ENCODE results near the gene TM4SF5. TPM values are rescaled to one million over a fixed set of nuclear protein-coding genes. Genes with fewer than 3 reads are reported as not detected.

Gene TM4SF5, protein sequence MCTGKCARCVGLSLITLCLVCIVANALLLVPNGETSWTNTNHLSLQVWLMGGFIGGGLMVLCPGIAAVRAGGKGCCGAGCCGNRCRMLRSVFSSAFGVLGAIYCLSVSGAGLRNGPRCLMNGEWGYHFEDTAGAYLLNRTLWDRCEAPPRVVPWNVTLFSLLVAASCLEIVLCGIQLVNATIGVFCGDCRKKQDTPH
- not detected for total RNA-seq

DNA sequence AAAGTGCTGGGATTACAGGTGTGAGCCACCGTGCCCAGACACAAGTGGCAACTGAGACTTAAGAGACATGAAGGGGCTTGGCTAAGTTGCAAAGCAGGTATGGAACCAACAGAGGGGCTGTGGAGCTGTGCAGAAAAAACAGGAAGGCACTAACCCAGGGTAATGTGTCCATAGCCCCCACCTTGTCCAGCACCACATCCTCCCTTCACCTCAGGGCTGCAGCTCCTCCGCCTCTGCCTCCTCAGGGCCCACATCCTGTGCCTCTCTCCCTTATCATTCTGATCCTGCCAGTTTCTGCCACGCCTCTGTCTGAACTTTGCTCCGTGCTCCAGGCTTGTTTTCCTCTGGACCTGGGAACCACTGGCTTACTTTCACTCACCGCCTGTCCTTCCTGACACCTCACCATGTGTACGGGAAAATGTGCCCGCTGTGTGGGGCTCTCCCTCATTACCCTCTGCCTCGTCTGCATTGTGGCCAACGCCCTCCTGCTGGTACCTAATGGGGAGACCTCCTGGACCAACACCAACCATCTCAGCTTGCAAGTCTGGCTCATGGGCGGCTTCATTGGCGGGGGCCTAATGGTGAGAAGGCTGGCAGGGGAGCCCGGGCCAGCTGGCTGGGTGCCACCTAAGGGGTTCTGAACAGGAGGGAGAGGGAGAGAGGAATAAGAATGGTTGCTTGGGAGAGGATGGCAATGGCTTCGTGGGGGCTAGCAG lies at the start of gene TM4SF5:
TSS of gene TM4SF5 (plus strand) at position 368 of the 716 bp plus-strand sequence. CDS start at position 405, 37 bp downstream.
- ChIA-PET POLR2A (no interaction called here), CTCF (no interaction called here)
- no peaks in the 10 kb centered on the region for H3K9me3 Mint-ChIP-seq (ENCODE audit: low read depth)
- H3K27me3 Mint-ChIP-seq: peaks cover 7% of the 10 kb centered on the region
- no peak within 1 kb of the TSS for H3K27ac Mint-ChIP-seq
- intact Hi-C loops (cut with DNase I, micrococcal nuclease): no loop called here
- no peaks in the 10 kb centered on the region for H3K36me3 Mint-ChIP-seq (ENCODE audit: low read depth)
- DNase-seq: peak; percentile 17
- peaks cover 13% of the 10 kb centered on the region for H3K4me1 Mint-ChIP-seq
- no peak within 1 kb of the TSS for H3K4me3 Mint-ChIP-seq
- peak; percentile 60 for ATAC-seq

DNA sequence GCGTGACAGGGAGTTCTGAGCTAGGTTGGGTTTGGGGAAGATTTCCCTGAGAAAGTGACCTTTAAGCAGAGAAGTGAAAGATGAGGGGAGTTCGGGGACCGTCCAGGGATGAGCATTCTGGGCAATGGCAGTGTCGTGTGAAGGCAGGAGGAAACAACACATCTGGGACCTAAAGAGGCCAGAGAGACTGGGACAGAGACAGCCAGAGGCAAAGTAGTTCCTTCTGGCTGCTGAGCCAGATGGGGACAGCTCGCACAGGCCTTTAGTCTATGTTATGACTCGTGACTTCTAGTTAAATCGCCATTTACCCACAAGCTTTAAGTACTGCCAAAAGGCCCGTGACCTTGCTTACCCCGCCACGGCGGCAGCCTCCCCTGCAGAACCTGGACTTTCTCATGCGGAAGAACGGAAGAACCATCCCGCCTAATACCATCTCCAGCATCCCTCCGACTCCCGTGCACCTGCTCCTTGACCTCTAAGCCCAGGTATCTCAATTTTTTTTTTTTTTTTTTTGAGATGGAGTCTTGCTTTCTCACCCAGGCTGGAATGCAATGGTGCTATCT lies 48.9 kb upstream of the TM4SF5 start:
- POLR2A ChIA-PET: no interaction called here
- Mint-ChIP-seq H3K27ac (no peak overlapping the region), H3K9me3 (ENCODE audit: low read depth) (no peaks in the 10 kb centered on the region), H3K4me3 (no peak overlapping the region), H3K36me3 (ENCODE audit: low read depth) (peaks cover 21% of the 10 kb centered on the region), H3K27me3 (no peaks in the 10 kb centered on the region), H3K4me1 (peaks cover 9% of the 10 kb centered on the region)
- CTCF ChIA-PET: interaction anchor here (1.3 kb wide), 1 partner anchor 186 kb away, joined by 3 read pairs; no protein-coding TSS in a partner anchor
- ATAC-seq: no peak
- DNase-seq: no peak
- intact Hi-C loops (cut with DNase I, micrococcal nuclease): no loop called here

GRCh38 chr17:4724650-4725049 lies 47.0 kb upstream of the TM4SF5 start:
- H3K9me3 Mint-ChIP-seq (ENCODE audit: low read depth): no peaks in the 10 kb centered on the region
- ATAC-seq (no peak), DNase-seq (no peak)
- no peak overlapping the region for H3K4me3 Mint-ChIP-seq
- intact Hi-C loops (cut with DNase I, micrococcal nuclease): no loop called here
- H3K4me1 Mint-ChIP-seq: peaks cover 20% of the 10 kb centered on the region
- peaks cover 9% of the 10 kb centered on the region for H3K36me3 Mint-ChIP-seq (ENCODE audit: low read depth)
- H3K27ac Mint-ChIP-seq: no peak overlapping the region
- H3K27me3 Mint-ChIP-seq: no peaks in the 10 kb centered on the region
- POLR2A ChIA-PET: no interaction called here
- CTCF ChIA-PET: interaction anchor here (0.6 kb wide), 1 partner anchor 187 kb away, joined by 4 read pairs; no protein-coding TSS in a partner anchor

GRCh38 chr17:4725646-4726310 lies 45.9 kb upstream of the TM4SF5 start:
- no peak overlapping the region for H3K4me3 Mint-ChIP-seq
- ATAC-seq (no peak), DNase-seq (no peak)
- H3K9me3 Mint-ChIP-seq (ENCODE audit: low read depth): no peaks in the 10 kb centered on the region
- peaks cover under 1% of the 10 kb centered on the region for H3K36me3 Mint-ChIP-seq (ENCODE audit: low read depth)
- H3K4me1 Mint-ChIP-seq: peaks cover 26% of the 10 kb centered on the region
- H3K27ac Mint-ChIP-seq: peak overlapping the region; percentile 39
- no peaks in the 10 kb centered on the region for H3K27me3 Mint-ChIP-seq
- ChIA-PET CTCF (interaction anchor here (0.7 to 1.5 kb wide), 4 partner anchors 11 to 156 kb away, joined by 3 to 5 read pairs (median 4); no protein-coding TSS in a partner anchor), POLR2A (interaction anchor here (0.7 kb wide), 1 partner anchor 305 kb away, joined by 3 read pairs; no protein-coding TSS in a partner anchor)
- intact Hi-C loops (cut with DNase I, micrococcal nuclease): no loop called here

GRCh38 chr17:4728124-4728523 lies 43.6 kb upstream of the TM4SF5 start:
- Mint-ChIP-seq H3K4me3 (peak overlapping the region; percentile 39), H3K9me3 (ENCODE audit: low read depth) (no peaks in the 10 kb centered on the region), H3K27ac (peak overlapping the region; percentile 88), H3K36me3 (ENCODE audit: low read depth) (peaks cover 5% of the 10 kb centered on the region), H3K4me1 (peaks cover 37% of the 10 kb centered on the region), H3K27me3 (no peaks in the 10 kb centered on the region)
- peak; percentile 68 for DNase-seq
- ATAC-seq: peak; percentile 37
- CTCF ChIA-PET: interaction anchor here (0.6 to 1.3 kb wide), 3 partner anchors 62 to 516 kb away, joined by 3 to 6 read pairs (median 5); no protein-coding TSS in a partner anchor
- intact Hi-C loops (cut with DNase I, micrococcal nuclease): no loop called here
- POLR2A ChIA-PET: no interaction called here

GRCh38 chr17:4733073-4733531 lies 38.6 kb upstream of the TM4SF5 start:
- Mint-ChIP-seq H3K27me3 (peaks cover under 1% of the 10 kb centered on the region), H3K9me3 (ENCODE audit: low read depth) (no peaks in the 10 kb centered on the region), H3K27ac (peak overlapping the region; percentile 17), H3K36me3 (ENCODE audit: low read depth) (peaks cover 7% of the 10 kb centered on the region), H3K4me3 (no peak overlapping the region), H3K4me1 (peaks cover 39% of the 10 kb centered on the region)
- ChIA-PET POLR2A (no interaction called here), CTCF (interaction anchor here (1.0 to 1.1 kb wide), 3 partner anchors 16 to 170 kb away, joined by 3 to 5 read pairs (median 3); partner anchors contain the start of gene CHRNE)
- intact Hi-C loops (cut with DNase I, micrococcal nuclease): loop anchor here (5.0 to 10.0 kb wide), 2 partner anchors 54 to 752 kb away; partner anchors contain the start of genes DERL2 (in 1 of the 2), GLTPD2 (in 1 of the 2), MIS12 (in 1 of the 2) and VMO1 (in 1 of the 2)
- DNase-seq: no peak
- ATAC-seq: no peak

- POLR2A ChIA-PET: interaction anchor here (0.5 kb wide), 1 partner anchor 27 kb away, joined by 3 read pairs; no protein-coding TSS in a partner anchor
- Mint-ChIP-seq H3K9me3 (ENCODE audit: low read depth) (no peaks in the 10 kb centered on the region), H3K36me3 (ENCODE audit: low read depth) (peaks cover 7% of the 10 kb centered on the region), H3K27ac (no peak overlapping the region), H3K4me1 (peaks cover 42% of the 10 kb centered on the region), H3K27me3 (peaks cover 9% of the 10 kb centered on the region), H3K4me3 (no peak overlapping the region)
- CTCF ChIA-PET: interaction anchor here (0.6 kb wide), 1 partner anchor 55 kb away, joined by 3 read pairs; no protein-coding TSS in a partner anchor
- no peak for ATAC-seq
- DNase-seq: no peak
- intact Hi-C loops (cut with DNase I, micrococcal nuclease): loop anchor here (5.0 to 10.0 kb wide), 2 partner anchors 52 to 750 kb away; partner anchors contain the start of genes DERL2 (in 1 of the 2), GLTPD2 (in 1 of the 2), MIS12 (in 1 of the 2) and VMO1 (in 1 of the 2)
Observed at GRCh38 chr17:4734857-4735475, 36.7 kb upstream of the TM4SF5 start.

GRCh38 chr17:4735876-4736651 lies 35.6 kb upstream of the TM4SF5 start:
- ChIA-PET POLR2A (interaction anchor here (0.5 to 1.0 kb wide), 2 partner anchors 27 to 28 kb away, joined by 3 read pairs; no protein-coding TSS in a partner anchor), CTCF (interaction anchor here (0.7 to 1.4 kb wide), 5 partner anchors 54 to 573 kb away, joined by 3 read pairs; no protein-coding TSS in a partner anchor)
- Mint-ChIP-seq H3K4me1 (peaks cover 38% of the 10 kb centered on the region), H3K27me3 (peaks cover 18% of the 10 kb centered on the region), H3K9me3 (ENCODE audit: low read depth) (no peaks in the 10 kb centered on the region), H3K27ac (no peak overlapping the region), H3K4me3 (no peak overlapping the region), H3K36me3 (ENCODE audit: low read depth) (peaks cover 7% of the 10 kb centered on the region)
- intact Hi-C loops (cut with DNase I, micrococcal nuclease): loop anchor here in 1 of 2 experiments (10.0 kb wide), 1 partner anchor 749 kb away; the partner anchor contains the start of genes DERL2 and MIS12
- DNase-seq (no peak), ATAC-seq (no peak)

DNA sequence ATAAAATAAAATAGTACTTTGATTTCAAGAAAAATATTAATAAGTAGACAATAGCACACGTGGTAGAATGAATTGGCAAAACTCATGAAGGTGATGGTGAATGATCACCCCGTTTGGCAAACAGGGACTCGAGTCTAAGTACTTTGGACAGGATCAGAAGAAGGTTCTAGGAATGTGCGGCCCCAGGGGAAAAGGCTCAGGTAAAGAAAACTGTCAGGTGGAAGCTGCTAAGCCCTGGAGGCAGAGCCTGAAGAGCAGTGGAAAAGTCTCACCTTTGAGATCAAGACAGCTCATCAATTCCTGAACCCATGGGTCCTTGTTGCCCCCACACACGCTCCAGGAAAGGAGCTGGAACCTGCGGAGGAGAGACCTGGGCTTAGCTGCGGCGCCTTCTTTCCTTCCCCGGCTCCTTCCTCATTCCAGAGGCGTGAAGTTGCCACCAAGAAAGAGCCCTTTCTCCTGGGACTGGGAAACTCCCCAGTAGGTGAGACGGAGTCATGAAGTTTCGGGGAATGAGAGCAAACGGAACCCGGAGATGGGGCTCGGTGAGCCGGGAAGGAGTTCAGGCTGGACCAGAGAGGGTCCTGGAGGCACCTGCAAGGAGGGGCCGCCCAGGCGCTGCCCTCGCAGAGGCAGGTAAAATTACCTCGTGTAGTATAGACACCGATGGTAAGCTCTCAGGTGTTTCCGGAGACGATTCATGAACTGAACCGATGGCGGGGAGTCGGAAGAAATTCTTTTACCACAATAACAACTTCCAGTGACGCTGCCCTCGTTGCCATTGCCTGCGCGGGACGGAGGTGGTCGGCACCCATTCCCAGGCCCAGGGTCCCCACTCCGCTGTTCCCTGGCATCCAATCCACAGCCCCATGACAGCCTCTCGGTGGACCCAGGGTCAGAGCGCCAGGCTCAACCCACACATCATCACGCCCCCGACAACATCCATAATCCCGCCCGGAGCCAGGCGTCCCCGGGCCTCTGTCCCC lies 33.3 kb upstream of the TM4SF5 start:
- ChIA-PET POLR2A (no interaction called here), CTCF (interaction anchor here (1.0 to 1.1 kb wide), 3 partner anchors 52 to 163 kb away, joined by 3 to 5 read pairs (median 4); no protein-coding TSS in a partner anchor)
- Mint-ChIP-seq H3K9me3 (ENCODE audit: low read depth) (no peaks in the 10 kb centered on the region), H3K4me1 (peaks cover 27% of the 10 kb centered on the region), H3K27me3 (peaks cover 18% of the 10 kb centered on the region), H3K4me3 (peak overlapping the region; percentile 70), H3K27ac (peak overlapping the region; percentile 37), H3K36me3 (ENCODE audit: low read depth) (peaks cover 2% of the 10 kb centered on the region)
- ATAC-seq (no peak), DNase-seq (no peak)
- intact Hi-C loops (cut with DNase I, micrococcal nuclease): loop anchor here in 1 of 2 experiments (1.0 to 10.0 kb wide), 3 partner anchors 7 to 746 kb away; partner anchors contain the start of genes DERL2, MED11, MINK1 and MIS12
